GM13977 (cell line): ENCODE data around the gene SLC34A3.

Experiments
- DNase-seq: peaks from one replicate; pipeline ENCODE4 v3.0.0; 2012; ENCODE audit warnings: low spot score
- in situ Hi-C: fragments of 300-500 bp; cut with MboI; formaldehyde crosslinking; loops from one replicate; pipeline ENCODE4 v1.12.0; 2022; ENCODE audit warnings: low sequenced_read_pairs, low pct_unique_long_range_greater_than_20kb, mixed read lengths, inconsistent platforms; ENCODE audit not compliant: unreplicated experiment
- TF ChIP-seq, protein P1 (sequence below): IDR thresholded peaks from 2 replicates; pipeline ENCODE4 v1.5.1; 2012; ENCODE audit warnings: mild to moderate bottlenecking, control low read depth; ENCODE audit not compliant: insufficient read depth; ENCODE audit errors: extremely low read depth, missing control alignments

The SLC34A3 gene

DNA sequence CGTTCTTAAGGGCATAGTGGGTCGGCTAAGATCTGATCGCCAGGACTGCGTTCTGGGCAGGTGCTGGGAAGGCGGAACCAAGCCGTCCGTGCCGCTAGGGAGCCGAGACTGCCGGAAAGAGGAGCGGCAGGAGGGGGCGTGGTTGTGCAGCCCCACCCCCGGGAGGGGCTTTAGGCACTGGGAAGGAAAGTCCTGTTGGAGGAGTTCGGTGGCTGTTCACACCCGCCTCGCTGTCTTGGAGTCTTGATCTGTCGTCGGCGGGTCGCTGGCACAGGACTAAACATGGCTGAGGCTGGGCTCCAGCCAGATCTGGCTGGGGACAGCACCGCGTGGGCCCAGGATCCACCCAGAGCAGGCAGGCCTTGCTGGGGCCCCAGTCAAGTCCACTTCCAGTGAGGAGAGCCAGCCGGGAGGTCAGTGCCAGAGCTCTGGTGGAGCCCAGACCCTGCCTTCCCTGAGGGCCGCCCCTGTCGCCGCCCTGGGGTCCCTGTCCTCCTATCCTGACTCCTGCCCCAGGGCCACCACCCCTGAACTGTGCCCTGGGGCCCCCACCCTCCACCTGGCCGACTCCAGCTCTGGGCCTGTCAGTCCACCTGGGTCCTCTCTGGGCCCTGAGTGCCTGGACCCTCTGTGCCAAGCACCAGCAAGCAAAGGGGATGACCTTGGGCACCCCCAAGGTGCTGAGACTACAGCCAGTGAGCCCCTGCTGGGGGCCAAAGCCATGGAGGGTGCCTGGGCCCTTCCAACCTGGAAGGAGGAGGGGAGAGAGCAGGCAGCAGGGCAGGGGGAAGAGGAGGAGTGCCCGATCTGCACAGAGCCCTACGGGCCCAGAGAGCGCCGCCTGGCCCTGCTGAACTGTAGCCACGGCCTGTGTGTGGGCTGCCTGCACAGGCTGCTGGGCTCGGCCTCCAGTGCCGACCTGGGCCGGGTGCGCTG, 13.2 kb upstream of the SLC34A3 start:
- TF ChIP-seq, protein P1, sequence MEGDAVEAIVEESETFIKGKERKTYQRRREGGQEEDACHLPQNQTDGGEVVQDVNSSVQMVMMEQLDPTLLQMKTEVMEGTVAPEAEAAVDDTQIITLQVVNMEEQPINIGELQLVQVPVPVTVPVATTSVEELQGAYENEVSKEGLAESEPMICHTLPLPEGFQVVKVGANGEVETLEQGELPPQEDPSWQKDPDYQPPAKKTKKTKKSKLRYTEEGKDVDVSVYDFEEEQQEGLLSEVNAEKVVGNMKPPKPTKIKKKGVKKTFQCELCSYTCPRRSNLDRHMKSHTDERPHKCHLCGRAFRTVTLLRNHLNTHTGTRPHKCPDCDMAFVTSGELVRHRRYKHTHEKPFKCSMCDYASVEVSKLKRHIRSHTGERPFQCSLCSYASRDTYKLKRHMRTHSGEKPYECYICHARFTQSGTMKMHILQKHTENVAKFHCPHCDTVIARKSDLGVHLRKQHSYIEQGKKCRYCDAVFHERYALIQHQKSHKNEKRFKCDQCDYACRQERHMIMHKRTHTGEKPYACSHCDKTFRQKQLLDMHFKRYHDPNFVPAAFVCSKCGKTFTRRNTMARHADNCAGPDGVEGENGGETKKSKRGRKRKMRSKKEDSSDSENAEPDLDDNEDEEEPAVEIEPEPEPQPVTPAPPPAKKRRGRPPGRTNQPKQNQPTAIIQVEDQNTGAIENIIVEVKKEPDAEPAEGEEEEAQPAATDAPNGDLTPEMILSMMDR, result no peak
- in situ Hi-C loops, result no loop called here
- no peak for DNase-seq

DNA sequence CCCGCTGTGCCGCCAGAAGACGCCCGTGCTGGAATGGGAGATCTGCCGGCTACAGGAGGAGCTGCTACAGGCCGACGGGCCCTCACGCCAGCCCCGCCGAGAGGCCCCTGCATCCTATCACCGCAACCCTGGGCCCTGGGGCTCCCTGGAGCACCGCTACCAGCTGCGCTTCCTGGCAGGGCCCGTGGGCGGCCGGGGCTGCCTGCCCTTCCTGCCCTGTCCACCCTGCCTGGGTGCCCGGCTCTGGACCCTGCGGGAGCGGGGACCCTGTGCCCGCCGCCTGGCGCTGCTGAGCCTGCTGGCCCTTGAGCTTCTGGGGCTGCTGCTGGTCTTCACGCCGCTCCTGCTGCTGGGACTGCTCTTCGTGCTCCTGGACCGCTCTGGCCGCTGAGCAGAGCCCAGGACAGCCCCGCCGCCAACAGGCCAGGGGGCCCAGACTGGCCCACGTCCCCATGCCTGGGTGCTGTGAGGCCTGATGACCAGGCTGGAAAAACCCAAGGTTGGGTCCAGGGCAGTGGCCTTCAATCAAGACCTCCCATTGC, 12.4 kb upstream of the SLC34A3 start:
- in situ Hi-C loops, result no loop called here
- TF ChIP-seq, protein P1, result no peak
- DNase-seq, result no peak

DNA sequence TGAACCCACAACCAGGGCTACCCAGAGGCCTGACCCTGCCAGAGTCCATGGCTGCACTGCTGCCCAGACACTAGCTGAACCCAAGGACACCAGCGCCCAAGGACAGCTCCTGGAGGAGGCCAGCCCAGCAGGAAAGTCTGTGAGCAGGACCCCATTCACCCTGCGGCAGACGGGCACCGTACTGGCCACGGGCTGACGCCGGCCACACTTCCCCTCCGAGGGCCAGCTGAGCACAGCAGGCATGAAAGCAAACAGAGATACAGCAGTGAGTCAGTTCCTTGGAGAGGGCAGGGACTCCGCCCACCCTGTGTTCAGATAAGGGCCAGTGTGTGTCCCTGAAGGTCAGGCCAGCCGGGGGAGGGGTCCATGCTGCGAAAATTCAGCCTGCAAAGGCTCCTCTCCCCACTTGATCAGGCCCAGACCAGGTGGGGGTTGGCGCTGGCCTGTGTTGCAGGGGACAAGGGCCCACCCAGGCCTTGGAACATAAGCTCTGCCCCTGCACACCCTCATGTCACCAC, 11.9 kb upstream of the SLC34A3 start:
- TF ChIP-seq, protein P1, result no peak
- DNase-seq, result no peak
- in situ Hi-C loops, result no loop called here

DNA sequence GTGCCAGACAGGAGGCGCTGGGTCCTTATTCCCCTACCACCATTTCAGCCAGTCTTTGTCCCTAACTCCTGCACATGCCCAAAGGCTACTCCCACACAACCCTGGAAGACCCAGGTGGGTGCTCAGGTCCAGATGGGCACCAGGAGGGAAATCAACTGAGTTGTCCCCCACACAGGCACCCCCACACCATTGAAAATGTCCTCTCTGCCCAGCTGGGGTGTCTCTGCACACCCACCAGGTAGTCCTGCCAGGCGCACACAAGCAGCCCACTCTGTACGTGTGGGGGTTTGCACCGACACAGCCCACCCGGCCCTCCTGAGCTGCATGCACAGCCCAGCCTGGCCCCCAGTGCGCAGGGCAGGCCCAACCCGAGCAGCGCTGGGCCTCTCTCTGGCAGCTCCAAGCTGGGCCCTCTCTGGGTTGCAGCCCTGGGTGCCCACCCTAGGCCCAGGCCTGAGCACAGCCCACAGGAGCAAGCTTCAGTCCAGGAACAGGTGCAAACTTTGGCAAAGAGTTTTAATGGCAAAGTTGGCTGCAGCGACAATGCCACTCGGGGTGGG, 10.9 kb upstream of the SLC34A3 start:
- DNase-seq, result no peak
- TF ChIP-seq, protein P1, result no peak
- in situ Hi-C loops, result loop anchor here (10.0 kb wide), 1 partner anchor 95 kb away; no protein-coding TSS in a partner anchor

DNA sequence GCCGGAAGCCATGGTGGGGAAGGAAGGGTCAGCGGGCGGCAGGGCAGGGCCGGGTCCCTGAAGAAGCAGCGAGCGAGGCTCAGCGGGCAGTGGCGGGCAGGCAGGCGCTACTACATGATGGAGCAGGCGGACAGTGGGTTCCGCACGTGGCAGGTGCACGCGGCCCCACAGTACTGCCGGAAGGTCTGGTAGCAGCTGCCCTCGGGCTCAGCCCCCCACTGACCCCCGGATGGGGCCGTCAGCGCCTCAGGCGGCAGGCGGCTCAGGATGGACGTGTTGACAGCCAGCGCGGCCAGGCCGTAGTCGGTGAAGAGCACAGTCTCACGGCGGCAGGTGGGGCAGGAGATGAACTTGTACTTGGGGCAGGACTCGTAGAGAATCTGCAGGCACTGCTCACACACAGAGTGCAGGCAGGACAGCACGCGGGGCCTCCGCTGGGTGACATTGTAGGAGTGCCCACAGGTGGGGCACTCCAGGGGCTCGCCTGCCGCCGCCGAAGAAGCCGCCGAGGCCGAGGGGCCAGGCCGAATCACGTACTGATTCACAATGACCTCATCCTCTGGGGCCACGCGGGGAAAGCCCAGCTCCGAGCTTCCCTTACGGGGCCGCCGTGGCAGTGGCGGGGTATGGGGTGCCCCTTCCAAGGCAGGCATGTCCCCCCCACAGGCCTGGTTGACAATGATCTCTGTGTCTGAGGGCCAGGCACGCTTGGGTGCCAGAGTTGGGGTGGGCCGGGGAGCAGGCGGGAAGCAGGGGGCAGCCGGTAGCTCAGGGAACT, 10.2 kb upstream of the SLC34A3 start:
- in situ Hi-C loops, result loop anchor here (10.0 kb wide), 1 partner anchor 96 kb away; no protein-coding TSS in a partner anchor
- TF ChIP-seq, protein P1, result no peak
- no peak for DNase-seq

DNA sequence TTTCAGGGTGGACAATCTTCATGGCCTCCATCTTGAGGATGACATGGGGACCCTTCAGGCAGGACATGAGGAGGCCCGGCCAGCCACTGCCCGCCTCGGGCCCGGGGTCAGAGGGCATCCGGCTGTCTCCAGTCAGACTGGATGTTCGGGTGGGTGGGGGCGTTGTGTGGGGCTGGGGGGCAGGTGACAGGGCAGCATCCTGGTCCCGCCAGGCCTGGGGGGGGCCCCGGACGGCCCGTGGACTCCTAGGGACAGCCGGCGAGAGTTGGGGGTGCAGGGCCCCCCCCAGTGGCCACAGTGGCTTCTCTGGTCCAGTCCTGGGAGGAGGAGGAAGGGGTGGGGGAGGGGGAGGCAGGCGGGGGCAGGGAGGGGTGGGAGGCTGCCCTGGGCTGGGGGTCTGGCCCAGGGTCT, 9.6 kb upstream of the SLC34A3 start:
- TF ChIP-seq, protein P1, result no peak
- in situ Hi-C loops, result loop anchor here (10.0 kb wide), 1 partner anchor 96 kb away; no protein-coding TSS in a partner anchor
- no peak for DNase-seq
